Activated T-helper 1 cell treated with anti-CD3 and anti-CD28 coated beads, Interleukin-2, amount 50 U/mL, for 16 hours (primary cell): ENCODE measurements around the gene TBC1D14.

Experiments
- DNase-seq, 2 donors: peaks; one replicate each; pipeline ENCODE4 v3.0.0-alpha.2; 2020; ENCODE audit warnings: low read depth in 1 of 2, low spot score in 1 of 2

TBC1D14 gene

DNA sequence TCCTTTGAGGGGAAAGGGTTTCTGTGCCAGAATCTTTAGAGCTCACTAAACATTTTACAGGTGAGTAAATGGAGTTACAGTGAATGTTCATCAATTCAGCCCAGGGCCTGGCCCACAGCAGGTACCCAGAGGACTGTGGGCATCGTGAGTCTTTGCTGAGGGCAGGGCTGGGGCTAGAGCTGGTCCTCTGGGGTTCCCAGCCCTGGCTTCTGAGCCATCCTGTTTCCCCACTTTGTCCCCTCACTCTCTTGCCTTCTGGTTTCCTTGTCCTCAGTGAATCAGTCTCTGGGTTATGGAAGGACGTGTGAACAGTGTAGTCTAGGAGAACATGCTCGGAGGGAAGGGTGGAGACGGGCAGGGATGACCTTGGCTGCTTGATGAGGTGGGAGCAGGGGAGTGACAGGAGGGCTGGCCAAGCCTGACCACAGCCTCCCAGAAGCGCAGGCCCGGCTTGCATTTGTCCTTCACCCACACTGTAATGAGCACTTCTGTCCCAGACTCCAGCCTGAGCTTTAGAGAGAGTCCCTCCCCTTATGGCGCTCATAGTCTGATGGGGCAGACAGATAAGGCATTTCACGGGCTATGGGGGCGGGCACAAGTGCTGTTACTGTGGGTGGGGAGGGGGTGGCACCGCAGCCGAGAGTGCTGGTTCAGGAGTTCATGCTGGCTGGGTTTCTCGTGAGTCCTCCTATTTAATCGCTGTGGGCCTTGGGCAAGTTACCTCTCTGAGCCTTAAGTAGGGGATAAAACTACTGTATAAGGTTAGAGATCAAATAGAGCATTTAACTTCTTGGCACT lies 17.3 kb downstream of the TBC1D14 start:
- DNase-seq, result peak; percentile 45 to 46

DNA sequence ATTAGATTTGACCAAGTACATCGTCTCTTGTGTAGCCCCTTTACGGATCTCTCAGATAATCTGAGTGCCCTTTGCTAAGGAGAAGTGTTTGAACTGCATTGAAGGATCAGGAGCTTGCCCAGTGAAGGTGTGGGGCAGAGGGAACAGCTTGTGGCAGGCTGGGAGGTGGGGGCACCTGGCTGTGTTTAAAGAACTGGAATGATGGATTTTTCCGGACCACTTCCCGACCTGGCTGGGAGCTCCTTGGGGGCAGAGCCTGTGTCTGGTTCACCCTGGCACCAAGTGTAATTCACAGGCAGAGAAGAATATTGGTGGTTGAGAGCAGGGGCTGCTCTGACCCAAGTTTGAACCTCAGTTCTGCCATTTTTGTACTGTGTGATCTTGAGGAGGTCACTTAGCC lies 18.5 kb downstream of the TBC1D14 start:
- no peak for DNase-seq

DNA sequence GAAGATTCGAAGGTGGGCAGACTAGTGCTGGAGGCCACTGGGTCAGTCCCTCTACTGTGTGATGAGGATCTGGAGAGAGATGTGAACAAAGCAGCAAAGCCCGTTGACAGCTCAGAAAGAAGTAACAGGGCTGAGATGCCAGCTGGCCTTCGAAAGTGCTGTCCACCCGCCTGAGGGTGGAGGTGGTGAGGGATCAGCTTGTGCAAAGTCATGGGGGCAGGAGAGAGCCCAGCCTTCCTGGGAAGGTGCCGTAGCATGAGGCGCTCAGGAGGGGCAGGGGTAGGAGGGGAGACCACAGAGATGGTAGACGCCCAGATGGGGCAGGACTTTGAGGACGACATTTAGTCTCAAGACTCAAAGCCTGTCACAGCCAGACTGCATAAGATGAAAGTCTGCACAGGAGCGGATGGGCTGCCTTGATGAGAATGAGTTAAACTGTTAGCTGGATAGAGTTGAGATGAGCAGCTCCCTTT lies 19.7 kb downstream of the TBC1D14 start:
- no peak for DNase-seq

DNA sequence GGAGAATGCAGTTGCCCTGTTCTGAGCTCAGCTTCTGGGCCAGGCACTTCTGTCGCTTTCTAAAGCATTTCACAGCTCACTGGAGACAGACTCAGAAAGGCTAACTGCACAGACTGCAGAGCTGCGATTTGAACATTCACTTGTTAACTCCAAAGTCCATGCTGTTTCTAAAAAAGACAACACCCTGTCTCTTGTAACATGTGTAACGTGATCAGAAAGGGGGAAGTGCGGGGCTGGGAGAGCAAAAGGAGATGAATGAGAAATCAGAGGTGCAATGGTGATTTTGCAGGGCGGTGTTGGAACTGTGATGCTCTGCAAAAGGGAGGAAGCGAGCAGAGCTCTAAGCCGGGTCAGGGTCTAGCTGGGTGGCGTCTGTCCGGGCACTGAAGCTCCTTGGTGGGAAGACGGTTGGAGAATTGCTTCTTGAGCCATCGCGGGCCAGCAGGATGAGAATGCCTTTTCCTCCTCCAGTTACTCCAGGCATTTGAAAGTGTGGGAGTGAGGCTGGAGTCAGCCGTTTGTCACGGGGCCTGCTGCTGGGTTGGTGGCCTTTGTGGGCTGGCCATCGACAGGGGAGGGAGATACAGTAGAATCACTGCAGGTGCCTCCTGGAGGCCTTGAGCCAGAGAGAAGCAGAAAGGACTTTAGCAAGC lies 20.3 kb downstream of the TBC1D14 start:
- no peak for DNase-seq

DNA sequence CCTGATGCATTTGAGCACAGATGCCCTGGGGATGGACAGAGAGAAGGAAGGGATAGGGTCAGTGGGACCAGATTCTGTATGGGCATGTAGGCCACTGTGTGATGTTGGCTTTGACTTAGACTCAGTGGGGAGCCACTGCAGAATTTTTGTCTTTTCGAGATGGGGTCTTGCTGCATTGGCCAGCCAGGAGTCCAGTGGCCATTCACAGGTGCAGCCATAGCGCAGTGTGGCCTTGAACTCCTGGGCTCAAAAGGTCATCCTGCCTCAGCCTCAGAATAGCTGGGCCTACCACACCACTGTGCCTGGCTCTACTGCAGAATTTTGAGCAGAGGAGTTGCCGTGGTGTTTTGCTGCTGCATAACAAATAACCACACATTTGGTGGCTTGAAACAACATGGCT lies 22.8 kb downstream of the TBC1D14 start:
- DNase-seq, result no peak

DNA sequence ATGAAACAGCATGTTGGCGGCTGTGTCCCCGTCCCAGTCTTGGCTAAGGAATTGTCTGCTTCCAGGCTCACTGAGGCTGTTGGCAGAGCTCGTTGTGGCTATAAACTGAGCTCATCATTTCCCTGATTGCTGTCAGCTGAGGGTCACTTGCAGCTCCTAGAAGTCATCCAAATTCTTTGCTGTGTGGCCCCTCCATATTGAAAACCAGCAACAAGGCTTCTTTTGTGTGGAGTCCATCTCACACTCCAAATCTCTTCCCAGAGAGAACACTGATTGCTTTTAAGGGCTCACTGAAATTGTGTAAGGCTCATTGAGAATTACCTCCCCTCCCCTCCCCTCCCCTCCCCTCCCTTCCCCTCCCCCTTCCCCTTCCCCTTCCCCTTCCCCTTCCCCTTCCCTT lies 23.3 kb downstream of the TBC1D14 start:
- DNase-seq, result no peak

DNA sequence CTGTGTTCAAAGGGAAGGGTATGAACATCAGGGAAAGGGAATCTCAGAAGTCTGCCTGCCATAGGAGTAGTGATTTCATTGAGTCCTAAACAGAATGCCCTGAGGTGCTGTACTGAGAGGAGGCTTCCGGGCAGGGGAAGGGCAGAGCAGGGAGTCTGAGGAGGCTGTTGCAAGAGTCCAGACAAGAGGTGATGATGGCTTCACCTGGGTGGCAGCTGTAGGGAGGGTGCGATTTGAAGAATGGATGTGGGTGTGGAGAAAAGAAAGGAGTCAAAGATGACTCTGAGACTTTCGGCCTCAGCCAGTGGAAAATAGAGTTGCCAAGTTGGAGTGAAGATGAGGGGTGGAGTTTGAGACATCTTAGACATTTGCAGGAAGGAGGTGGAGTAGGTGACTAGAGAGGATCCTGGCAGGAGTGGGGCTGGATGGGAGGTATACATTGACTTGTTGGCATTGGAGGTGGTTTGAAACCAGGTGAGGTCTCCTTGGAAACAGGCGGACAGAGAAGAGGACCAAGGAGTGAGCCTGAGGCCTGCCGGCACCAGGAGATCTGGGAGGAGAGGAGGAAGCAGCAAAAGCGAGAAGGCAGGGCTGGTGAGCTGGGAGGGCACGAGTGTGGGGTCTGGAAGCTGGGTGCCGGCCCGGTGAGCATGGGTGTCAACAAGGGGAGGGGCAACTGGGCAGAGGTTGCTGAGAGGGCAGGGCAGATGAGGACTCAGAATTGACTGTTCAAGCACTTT lies 24.2 kb downstream of the TBC1D14 start:
- DNase-seq, result no peak

DNA sequence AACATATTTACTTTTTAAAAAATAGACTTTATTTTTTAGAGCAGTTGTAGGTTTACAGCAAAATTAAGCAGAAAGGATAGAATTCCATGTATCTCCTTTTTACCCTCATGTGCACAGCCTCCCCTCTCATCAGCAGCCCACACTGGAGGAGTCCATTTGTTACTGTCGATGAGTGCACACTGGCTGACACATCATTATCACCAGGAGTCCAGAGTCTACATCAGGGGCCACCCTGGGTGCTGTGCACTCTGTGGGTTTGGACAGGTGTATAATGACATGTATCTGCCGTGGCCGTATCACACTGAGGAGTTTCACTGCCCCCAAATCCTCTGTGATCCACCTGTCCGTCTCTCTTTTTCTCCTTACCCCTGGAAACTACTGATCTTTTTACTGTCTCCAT lies 26.3 kb downstream of the TBC1D14 start:
- no peak for DNase-seq

DNA sequence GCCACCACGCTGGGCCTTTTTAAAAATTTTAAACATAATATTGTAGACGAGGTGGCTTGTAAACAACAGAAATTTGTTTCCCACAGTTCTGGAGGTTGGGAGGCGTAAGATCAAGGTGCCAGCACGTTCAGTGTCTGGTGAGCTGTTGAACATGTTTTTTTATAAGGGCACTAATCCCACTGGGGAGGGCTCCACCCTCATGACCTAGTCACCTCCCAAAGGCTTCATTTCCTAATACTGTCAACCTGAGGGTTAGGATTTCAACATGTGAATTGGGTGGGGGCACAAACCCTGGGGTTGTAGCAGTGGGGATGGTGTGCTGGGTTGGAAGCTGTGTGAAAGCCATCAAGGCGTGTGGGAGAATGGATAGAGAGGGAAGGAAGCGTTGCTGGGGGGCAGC lies 27.6 kb downstream of the TBC1D14 start:
- no peak for DNase-seq

DNA sequence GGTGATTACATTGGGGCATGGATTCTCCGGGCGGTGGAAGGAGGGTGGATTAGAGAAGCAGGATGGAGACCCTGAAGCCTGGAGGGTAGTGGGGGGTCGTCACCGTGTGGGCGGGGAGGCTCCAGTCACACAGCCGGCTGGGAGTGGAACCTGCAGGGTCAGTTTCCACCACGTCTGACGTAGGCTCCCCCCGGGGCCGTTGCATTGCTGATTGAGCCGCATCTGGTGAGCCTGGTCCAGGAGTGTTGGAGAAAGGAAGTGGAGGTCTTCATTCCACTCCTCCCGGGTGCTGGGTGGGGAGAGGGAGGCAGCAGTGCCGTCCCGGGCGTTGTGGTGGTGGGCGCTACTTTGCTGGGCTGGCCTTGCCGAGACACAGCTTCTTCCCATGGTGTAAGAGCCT lies 28.1 kb downstream of the TBC1D14 start:
- DNase-seq, result no peak

DNA sequence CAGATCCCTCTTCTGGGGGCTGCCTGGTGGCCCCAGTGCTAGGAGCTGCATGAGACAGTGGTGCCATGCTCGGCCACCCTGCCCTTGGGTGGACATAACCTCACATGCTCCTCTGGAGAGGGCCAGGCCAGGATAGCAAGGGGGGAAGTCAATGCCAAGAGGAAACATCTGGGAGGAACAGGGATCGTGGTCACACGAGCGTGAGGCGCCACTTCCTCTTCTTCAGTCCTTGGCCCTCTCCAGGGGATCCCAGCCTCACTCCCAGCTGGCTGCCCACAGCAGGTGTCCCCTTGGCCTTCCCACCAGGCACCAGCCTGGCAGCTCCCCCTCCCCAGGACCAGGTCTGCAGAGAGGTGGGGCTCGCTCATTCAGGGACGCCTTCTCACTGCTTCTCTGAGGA lies 28.6 kb downstream of the TBC1D14 start:
- no peak for DNase-seq

DNA sequence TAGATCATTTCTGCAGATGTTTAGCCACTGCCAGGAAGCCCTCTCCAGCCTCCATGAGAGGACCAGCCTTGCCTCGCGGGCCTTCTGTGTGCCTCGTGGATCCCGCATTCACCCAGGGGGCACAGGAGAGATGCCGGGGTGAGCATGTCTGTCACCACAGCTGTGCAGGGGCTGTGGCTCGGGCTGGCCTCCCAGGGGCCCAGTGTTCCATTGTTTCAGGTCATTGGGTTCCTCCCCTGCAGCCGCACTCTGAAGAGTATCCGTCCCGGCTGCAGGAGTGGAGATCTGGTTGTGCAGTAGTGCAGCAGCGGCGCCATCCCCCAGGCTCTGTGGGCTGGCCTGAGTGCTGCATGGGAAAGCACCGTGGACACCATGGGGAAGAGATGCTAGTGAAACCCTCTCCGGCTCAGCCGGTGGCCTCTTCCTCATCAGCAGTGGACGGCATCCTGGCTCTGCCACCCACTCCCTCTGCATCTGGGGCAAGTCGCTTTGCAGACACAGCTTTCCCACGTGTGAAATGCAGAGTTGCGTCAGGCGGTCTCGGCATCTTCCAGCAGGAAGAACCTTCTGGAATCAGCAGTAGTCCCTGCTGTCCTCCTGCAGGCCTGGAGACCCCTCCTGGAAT lies 29.1 kb downstream of the TBC1D14 start:
- no peak for DNase-seq

DNA sequence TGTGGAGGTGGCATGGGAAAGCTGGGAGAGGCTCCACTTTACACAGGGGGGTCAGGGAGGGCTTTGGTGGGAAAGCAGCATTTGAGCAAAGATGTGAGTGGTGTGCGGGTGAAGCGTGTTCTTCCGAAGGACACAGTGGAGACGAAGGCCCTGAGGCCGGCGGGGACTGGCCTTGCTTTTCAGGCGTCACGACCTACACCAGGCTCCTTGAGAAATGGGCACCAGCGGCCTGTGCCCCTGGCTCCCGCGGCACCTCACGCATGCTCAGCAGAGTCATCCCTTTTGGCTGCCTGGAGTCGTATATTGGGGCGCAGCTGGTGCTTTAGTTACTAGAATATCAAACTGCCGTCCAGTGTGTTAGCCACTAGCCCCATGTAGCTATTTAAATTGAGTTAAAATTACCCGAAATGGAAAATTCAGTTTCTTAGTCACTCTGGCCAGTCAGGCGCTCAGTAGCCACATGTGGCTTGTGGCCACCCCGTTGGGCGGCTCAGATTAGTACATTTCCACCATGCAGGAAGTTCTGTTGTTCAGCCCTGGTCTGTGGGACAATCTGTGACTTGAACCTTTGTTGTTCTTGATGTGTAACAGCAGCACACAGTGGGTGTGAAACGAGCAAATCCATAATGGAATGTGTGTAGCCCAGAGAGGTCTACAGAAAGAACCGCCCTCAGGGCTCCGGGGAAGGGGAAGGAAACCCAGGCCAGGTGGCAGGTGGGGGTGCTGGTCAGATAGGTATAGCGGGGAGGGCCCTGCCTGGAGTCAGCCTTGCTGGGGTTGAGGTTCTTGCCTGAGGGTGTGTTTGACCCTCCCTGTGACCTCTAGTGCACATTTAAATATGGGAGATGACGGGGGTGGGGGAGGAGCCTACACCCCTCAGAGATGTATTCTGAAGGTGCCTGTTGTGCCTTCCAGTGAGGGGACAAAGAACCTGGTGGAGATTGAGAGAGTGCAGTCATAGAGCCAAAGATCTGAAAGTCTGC lies 30.4 kb downstream of the TBC1D14 start:
- DNase-seq, result no peak

DNA sequence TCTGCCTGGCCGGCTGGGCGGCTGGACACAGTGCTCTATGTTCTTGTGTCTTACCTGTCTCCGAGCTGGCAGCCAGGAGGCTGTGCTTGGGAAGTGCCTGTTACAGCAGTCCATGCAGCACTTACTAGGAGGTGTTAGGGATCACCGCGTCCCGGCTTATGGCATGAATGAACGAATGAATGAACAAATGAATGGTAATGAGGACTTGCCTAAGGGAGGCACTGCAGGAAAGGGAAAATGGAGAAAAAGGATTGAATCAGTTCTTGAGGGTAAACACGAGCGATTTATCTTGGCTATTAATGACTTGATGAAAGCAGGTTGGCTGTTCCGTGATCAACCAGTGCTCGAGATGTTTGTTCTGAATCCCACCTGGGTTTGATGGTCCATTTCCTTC lies 31.1 kb downstream of the TBC1D14 start:
- no peak for DNase-seq

DNA sequence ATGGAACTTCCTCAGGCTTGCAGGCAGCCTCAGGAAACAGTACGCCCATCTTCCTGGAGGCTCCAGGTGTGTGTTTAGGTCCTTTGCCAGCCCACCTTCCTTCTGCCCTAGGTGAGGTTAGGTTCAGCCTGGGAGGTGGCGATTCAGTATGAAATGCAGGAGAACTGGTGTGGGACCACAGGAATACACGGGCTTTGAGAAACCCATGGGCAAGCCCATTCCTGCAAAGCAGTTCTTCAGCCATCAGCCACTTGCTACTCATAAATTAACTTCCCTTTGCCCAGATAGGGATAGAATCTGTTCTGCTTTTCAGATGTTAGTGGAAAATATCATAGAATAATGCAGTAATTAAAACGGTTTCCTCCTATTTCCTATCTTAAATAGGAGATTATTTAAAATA lies 32.2 kb downstream of the TBC1D14 start:
- no peak for DNase-seq

DNA sequence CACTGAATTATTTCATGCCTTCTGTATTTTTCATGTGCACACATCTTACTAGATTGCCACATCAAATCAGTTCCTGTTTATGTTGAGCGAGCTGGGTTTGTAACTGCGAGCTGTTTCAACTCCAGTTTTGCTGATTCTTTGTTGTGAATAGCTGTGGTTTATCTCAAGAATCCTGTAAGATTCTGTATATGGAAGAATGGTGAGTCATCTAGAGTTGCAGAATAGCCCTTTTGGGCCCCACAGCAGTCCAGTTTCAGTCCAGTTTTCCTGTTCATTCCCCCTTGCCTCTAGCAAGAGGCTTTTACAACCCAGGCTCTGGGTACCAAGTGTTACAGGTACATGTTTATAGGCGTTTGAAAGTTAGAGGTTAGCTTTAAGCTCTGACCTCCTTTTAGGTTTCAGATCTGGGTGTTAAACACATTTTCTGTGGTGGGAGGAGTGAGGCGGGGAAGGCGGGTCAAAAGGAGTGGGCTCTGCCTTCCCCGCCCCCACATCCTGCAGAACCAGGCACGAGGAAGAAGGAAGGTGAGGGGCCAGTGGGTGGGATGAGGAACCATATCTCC lies 32.7 kb downstream of the TBC1D14 start:
- DNase-seq, result no peak

DNA sequence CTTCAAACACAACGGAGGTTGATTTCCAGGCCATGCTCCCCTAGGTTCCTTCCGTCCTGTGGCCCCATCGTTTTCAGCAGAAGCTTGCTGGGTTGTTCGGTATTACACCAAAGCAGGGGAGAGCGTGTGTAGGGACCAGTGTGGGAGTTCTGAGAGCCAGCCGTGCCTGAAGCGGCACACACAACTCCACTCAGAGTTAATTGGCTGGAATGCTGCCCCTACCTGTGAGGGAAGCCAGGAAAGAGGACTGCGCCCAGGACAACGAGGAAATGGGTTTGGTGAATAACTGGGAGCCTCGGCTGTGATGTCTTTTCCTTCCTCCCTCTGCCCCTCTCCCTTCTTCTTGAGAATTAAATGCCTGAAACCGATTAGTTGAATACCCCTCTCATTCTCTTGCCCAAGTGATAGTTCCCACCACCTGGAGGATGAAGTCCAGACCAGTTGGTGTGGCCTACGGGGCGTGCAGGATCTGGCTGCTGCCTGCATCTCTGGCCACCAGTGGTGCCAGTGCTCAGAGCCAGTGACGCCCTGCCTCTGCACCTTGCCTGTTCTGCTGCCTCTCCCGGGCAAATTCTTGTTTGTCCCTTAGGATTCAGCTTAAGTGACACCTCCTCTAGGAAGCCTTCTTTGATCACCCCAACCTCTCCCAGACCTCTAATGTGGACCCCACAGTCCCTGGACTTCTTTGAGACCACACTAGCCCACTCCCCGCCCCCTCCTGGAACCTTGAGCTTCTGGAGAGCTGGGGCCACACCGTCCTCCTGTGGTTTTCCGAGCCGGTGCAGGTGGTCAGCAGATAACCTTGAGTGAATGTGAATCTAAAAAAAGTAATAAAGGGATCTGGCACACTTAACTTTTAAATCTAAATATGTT lies 33.6 kb downstream of the TBC1D14 start:
- DNase-seq, result no peak

DNA sequence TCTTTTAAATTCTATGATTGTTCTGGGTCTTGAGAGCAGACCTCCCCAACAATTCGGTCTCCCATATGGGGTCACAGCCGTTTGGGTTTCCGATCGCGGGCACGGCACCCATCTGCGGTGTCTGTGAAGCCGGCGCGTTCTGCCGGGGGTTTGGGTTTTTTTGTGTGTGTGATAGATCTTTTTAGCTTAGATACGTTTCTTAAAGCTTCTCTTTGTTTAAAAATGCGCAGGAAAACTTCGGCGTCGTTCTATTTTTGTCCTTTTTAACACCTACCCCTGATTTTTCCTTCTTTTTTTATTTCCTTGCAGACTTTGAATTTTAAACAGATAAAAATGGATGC lies 34.2 kb downstream of the TBC1D14 start:
- DNase-seq, result no peak

DNA sequence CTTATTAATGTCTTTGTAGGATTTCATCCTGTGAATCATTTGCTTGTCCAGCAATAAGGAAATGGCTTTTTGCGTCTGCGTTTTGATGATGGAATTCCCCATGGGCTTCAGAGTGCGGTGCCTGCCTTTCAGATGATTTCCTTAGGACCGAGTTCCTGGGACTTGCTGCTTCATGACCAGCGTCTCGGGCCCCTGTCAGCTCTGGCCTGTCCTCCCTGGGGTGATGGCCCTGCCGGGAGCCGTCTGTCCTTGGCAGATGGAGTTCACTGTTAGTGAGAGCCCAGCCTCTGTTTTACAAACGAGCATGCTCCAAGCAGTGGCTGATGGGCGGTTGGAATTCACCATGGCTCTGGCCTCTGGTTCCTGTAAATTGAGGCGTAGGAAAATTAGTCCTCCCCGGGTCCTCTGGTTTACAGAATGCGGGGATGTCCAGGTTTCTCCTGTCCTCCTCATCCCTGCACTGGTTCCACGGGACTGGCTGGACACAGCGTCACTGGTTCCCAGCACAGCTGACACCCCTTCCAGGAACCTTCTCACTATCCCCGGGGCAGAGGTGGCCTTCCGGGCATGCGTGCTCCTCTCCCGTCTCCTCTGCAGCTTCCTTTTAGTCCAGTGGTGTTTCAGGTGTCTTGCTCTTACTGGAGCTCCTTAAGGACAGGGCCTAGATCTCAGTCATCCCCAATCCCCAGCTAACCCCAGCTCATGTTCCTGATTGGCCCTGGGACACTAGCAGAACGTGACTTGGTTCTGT lies 34.9 kb downstream of the TBC1D14 start:
- no peak for DNase-seq
